Measurements from ENCODE around the gene MYCBP. TPM values are rescaled to one million over a fixed set of nuclear protein-coding genes. Genes with fewer than 3 reads are reported as not detected.

The MYCBP gene
- total RNA-seq, 1 experiment from 2014 or later, result 31.6 TPM

GRCh38 chr1:38818175-38818976, 54.8 kb downstream of the MYCBP start:
- DNase-seq (ENCODE audit: low spot score), result peak; percentile 75
- Histone ChIP-seq H3K27ac (ENCODE audit: low read depth, low read length, poor library complexity, severe bottlenecking) (peak overlapping the region; percentile 63), H3K36me3 (ENCODE audit: insufficient read depth, low read length, poor library complexity, severe bottlenecking) (no peaks in the 10 kb centered on the region), H3K9me3 (ENCODE audit: low read depth, low read length, poor library complexity, severe bottlenecking) (peaks cover 4% of the 10 kb centered on the region), H3K4me3 (ENCODE audit: low read depth, low read length, poor library complexity, severe bottlenecking) (peak overlapping the region; percentile 60), H3K27me3 (replicated peaks; ENCODE audit: insufficient read depth, low read depth, low read length, poor library complexity) (no peaks in the 10 kb centered on the region), H3K4me1 (ENCODE audit: insufficient read depth, low read length, poor library complexity, severe bottlenecking) (peaks cover 6% of the 10 kb centered on the region)
- CTCF ChIA-PET, result interaction anchor here (0.6 to 1.5 kb wide), 2 partner anchors 210 to 724 kb away, joined by 4 read pairs; no protein-coding TSS in a partner anchor
- BruUV-seq (replicated peaks), result no TSS peak
- TF ChIP-seq CTCF (conservative IDR thresholded peaks at IDR 0.05; ENCODE audit: low read depth, low read length) (no peak; the same call in none of the 2 replicates), EZH2 (IDR thresholded peaks at IDR 0.05; ENCODE audit: borderline replicate concordance, low read depth, low read length, poor library complexity, severe bottlenecking) (no peak)
- intact Hi-C loops (cut with micrococcal nuclease; ENCODE audit: unreplicated experiment), result loop anchor here (1.0 to 5.0 kb wide), 4 partner anchors 91 to 791 kb away; no protein-coding TSS in a partner anchor
- POLR2A ChIA-PET (ENCODE audit: low non-redundant PET), result interaction anchor here (0.6 kb wide), 1 partner anchor 777 kb away, joined by 6 read pairs; no protein-coding TSS in a partner anchor

DNA sequence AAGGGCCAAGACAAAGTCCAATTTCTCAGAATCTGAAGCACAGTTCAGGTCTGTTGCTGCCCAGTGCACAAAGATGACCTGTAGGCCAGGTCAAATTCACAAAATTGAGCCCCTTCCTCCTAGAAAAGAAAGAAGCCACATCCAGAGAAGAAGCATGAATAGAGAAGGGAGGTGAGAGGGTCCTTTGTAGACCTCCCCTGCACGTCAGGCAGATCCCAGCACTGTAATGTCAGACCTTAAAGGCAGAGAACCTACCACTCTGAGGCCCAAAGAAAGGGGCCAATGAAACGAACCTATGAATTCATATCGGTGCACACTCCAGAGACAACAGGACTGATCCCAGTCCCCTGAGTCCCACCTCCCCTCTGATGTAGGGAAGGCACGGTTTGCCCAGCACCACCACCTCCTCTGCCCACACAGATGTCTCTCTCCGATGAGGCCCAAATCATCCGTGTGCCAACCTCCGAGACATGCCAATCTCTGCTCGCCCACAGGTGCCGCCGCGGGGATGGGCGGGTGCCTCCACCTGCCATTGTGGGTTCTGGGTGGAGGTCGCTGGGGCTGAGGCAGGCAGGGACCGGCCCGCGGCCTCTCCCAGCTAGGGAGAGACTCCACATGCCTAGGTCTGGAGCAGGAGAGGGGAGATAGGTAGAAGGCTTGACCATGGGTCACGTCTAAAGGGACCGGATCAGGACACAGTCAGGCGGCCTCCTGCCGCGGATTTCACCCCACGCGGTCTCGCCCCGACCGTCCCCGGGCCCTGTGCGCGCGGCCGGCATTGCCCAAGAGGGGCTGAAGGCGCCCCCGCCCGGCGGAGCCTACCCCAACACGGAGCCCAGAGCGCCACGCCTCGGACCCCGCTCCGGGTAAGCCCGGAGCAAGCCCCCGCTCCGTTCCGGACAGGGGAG, 55.6 kb downstream of the MYCBP start:
- Histone ChIP-seq H3K27ac (ENCODE audit: low read depth, low read length, poor library complexity, severe bottlenecking) (peak overlapping the region; percentile 63), H3K4me1 (ENCODE audit: insufficient read depth, low read length, poor library complexity, severe bottlenecking) (peaks cover 13% of the 10 kb centered on the region), H3K27me3 (replicated peaks; ENCODE audit: insufficient read depth, low read depth, low read length, poor library complexity) (no peaks in the 10 kb centered on the region), H3K4me3 (ENCODE audit: low read depth, low read length, poor library complexity, severe bottlenecking) (peak overlapping the region; percentile 60), H3K36me3 (ENCODE audit: insufficient read depth, low read length, poor library complexity, severe bottlenecking) (no peaks in the 10 kb centered on the region), H3K9me3 (ENCODE audit: low read depth, low read length, poor library complexity, severe bottlenecking) (peaks cover 4% of the 10 kb centered on the region)
- CTCF ChIA-PET, result no interaction called here
- POLR2A ChIA-PET (ENCODE audit: low non-redundant PET), result no interaction called here
- no peak for DNase-seq (ENCODE audit: low spot score)
- BruUV-seq (replicated peaks), result no TSS peak
- TF ChIP-seq EZH2 (IDR thresholded peaks at IDR 0.05; ENCODE audit: borderline replicate concordance, low read depth, low read length, poor library complexity, severe bottlenecking), result no peak
- TF ChIP-seq CTCF (conservative IDR thresholded peaks at IDR 0.05; ENCODE audit: low read depth, low read length), result no peak; the same call in 1 of the 2 replicates
- intact Hi-C loops (cut with micrococcal nuclease; ENCODE audit: unreplicated experiment), result loop anchor here (1.0 to 5.0 kb wide), 4 partner anchors 90 to 790 kb away; no protein-coding TSS in a partner anchor

- no peak for DNase-seq (ENCODE audit: low spot score)
- no TSS peak for BruUV-seq (replicated peaks)
- intact Hi-C loops (cut with micrococcal nuclease; ENCODE audit: unreplicated experiment), result loop anchor here (5.0 kb wide), 2 partner anchors 89 to 789 kb away; no protein-coding TSS in a partner anchor
- Histone ChIP-seq H3K9me3 (ENCODE audit: low read depth, low read length, poor library complexity, severe bottlenecking) (peaks cover 4% of the 10 kb centered on the region), H3K27ac (ENCODE audit: low read depth, low read length, poor library complexity, severe bottlenecking) (no peak overlapping the region), H3K4me3 (ENCODE audit: low read depth, low read length, poor library complexity, severe bottlenecking) (no peak overlapping the region), H3K4me1 (ENCODE audit: insufficient read depth, low read length, poor library complexity, severe bottlenecking) (peaks cover 13% of the 10 kb centered on the region), H3K27me3 (replicated peaks; ENCODE audit: insufficient read depth, low read depth, low read length, poor library complexity) (no peaks in the 10 kb centered on the region), H3K36me3 (ENCODE audit: insufficient read depth, low read length, poor library complexity, severe bottlenecking) (no peaks in the 10 kb centered on the region)
- CTCF ChIA-PET, result no interaction called here
- POLR2A ChIA-PET (ENCODE audit: low non-redundant PET), result no interaction called here
- TF ChIP-seq CTCF (conservative IDR thresholded peaks at IDR 0.05; ENCODE audit: low read depth, low read length), result no peak
- TF ChIP-seq EZH2 (IDR thresholded peaks at IDR 0.05; ENCODE audit: borderline replicate concordance, low read depth, low read length, poor library complexity, severe bottlenecking), result no peak
Measured at GRCh38 chr1:38815903-38816627, 57.1 kb downstream of the MYCBP start.
